DND-41 (cell line): ENCODE results near the gene STX1B.
A peak's percentile ranks its signal among the peaks of the same experiment; 100 is the strongest.
"Not testable (repeated sequence)": the region's sequence is repeated elsewhere in the genome, so short reads cannot be mapped to it uniquely, and the experiment has no call there.

Experiments
- ATAC-seq: fragments of 200-7000 bp; cut with Tn5 transposase; 3 replicates; pipeline ENCODE4 v1.9.1; 2021; ENCODE audit warnings: low read depth; ENCODE audit not compliant: insufficient read depth
- DNase-seq: peaks from one replicate; pipeline ENCODE4 v3.0.0-alpha.2; 2020
- H2AFZ ChIP-seq: 2 replicates; pipeline ENCODE4 v1.6.0; 2012; ENCODE audit warnings: low read depth, low read length
- H3K27ac ChIP-seq: 2 replicates; pipeline ENCODE4 v1.5.1; 2012; ENCODE audit warnings: low read length, inconsistent platforms
- H3K27me3 ChIP-seq: fragments of 200-600 bp; sonication (generic); 2 replicates; pipeline ENCODE4 v1.6.0; 2012; ENCODE audit warnings: low read length, mild to moderate bottlenecking, inconsistent platforms; ENCODE audit not compliant: insufficient read depth, poor library complexity
- H3K36me3 ChIP-seq: 2 replicates; pipeline ENCODE4 v1.5.1; 2012; ENCODE audit warnings: low read length, inconsistent platforms; ENCODE audit not compliant: insufficient read depth
- H3K4me1 ChIP-seq: 2 replicates; pipeline ENCODE4 v1.5.1; 2012; ENCODE audit warnings: mild to moderate bottlenecking, low read length; ENCODE audit not compliant: insufficient read depth
- H3K4me2 ChIP-seq: 2 replicates; pipeline ENCODE4 v1.6.0; 2012; ENCODE audit warnings: mild to moderate bottlenecking, moderate library complexity, low read length, inconsistent platforms; ENCODE audit not compliant: insufficient read depth
- H3K4me3 ChIP-seq, 2 experiments: fragments of 200-600 bp in 1 of 2; shearing (Covaris generic) in 1 of 2; 2 replicates each; pipeline ENCODE4 v1.5.1; 2012 to 2016; ENCODE audit warnings: inconsistent platforms in 2 of 2, low read length in 2 of 2, mild to moderate bottlenecking in 2 of 2, low read depth in 1 of 2, moderate library complexity in 1 of 2
- H3K79me2 ChIP-seq: 2 replicates; pipeline ENCODE4 v1.6.0; 2012; ENCODE audit warnings: low read length, inconsistent platforms; ENCODE audit not compliant: insufficient read depth
- H3K9ac ChIP-seq: 2 replicates; pipeline ENCODE4 v1.6.0; 2012; ENCODE audit warnings: low read depth, mild to moderate bottlenecking, inconsistent platforms, low read length, moderate library complexity
- H3K9me3 ChIP-seq: 2 replicates; pipeline ENCODE4 v1.5.1; 2012; ENCODE audit warnings: low read length, moderate library complexity, mild to moderate bottlenecking, inconsistent platforms; ENCODE audit not compliant: insufficient read depth, severe bottlenecking
- H4K20me1 ChIP-seq: 2 replicates; pipeline ENCODE4 v1.6.0; 2012; ENCODE audit warnings: low read length; ENCODE audit not compliant: insufficient read depth
- EZH2 ChIP-seq: IDR thresholded peaks from 3 replicates; pipeline ENCODE4 v1.6.1; 2012; ENCODE audit warnings: borderline replicate concordance, low read depth, mild to moderate bottlenecking, moderate library complexity, low read length, inconsistent platforms; ENCODE audit not compliant: severe bottlenecking
- TF ChIP-seq, protein P1 (sequence below): IDR thresholded peaks from 2 replicates; pipeline ENCODE4 v1.5.1; 2012; ENCODE audit warnings: borderline replicate concordance, low read length, moderate library complexity, mild to moderate bottlenecking; ENCODE audit not compliant: poor library complexity, severe bottlenecking; ENCODE audit errors: extremely low read depth

STX1B gene

DNA sequence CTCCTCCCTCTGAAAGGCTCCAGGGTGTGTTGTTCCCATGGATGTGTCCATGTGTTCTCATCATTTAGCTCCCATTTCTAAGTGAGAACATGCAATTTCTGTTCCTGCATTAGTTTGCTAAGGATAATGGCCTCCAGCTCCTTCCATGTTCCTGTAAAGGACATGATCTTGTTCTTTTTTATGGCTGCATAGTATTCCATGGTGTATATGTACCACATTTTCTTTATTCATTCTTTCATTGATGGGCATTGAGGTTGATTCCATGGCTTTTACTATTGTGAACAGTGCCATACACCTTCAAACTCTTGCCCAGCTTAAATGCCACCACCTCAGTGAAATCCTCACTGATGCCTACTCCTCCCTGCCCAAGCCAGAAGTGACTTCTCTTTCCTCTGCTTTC is 66.1 kb downstream of the STX1B start:
- Histone ChIP-seq H4K20me1 (peaks cover 11% of the 10 kb centered on the region; the same call in 1 of the 2 replicates), H3K9ac (no peak overlapping the region), H3K79me2 (peaks cover 3% of the 10 kb centered on the region; the same call in 1 of the 2 replicates), H3K4me3 (no peak overlapping the region), H3K36me3 (peaks cover 76% of the 10 kb centered on the region), H3K9me3 (no peaks in the 10 kb centered on the region), H3K4me2 (no peak overlapping the region), H3K27me3 (no peaks in the 10 kb centered on the region), H3K4me1 (no peaks in the 10 kb centered on the region), H2AFZ (no peak overlapping the region), H3K27ac (no peak overlapping the region)
- ATAC-seq (no peak), DNase-seq (no peak)
- TF ChIP-seq, protein P1, sequence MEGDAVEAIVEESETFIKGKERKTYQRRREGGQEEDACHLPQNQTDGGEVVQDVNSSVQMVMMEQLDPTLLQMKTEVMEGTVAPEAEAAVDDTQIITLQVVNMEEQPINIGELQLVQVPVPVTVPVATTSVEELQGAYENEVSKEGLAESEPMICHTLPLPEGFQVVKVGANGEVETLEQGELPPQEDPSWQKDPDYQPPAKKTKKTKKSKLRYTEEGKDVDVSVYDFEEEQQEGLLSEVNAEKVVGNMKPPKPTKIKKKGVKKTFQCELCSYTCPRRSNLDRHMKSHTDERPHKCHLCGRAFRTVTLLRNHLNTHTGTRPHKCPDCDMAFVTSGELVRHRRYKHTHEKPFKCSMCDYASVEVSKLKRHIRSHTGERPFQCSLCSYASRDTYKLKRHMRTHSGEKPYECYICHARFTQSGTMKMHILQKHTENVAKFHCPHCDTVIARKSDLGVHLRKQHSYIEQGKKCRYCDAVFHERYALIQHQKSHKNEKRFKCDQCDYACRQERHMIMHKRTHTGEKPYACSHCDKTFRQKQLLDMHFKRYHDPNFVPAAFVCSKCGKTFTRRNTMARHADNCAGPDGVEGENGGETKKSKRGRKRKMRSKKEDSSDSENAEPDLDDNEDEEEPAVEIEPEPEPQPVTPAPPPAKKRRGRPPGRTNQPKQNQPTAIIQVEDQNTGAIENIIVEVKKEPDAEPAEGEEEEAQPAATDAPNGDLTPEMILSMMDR, result no peak
- TF ChIP-seq EZH2, result no peak

DNA sequence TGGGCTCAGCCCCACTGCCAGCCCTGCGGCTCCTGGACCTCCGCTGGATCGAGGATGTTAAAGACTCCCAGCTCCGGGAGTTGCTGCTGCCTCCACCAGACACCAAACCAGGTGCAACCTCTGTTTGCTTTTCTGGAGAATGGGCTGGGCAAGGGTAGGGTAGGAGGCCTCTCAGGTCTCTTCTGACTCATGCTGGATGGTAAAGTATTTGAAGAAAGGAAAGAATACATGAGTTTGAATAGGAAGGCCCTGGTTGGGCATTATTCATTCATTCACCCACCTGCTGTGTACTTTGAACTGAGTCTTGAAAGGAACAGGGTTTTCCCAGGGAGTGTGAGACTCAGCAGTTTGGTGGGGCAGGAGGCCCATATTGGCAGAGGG is 68.0 kb downstream of the STX1B start:
- peaks cover 77% of the 10 kb centered on the region for H3K36me3 ChIP-seq
- H3K4me3 ChIP-seq, result no peak overlapping the region
- TF ChIP-seq EZH2, result no peak
- TF ChIP-seq, protein P1, result no peak
- no peak overlapping the region for H3K9ac ChIP-seq
- peaks cover 6% of the 10 kb centered on the region; the same call in 1 of the 2 replicates for H3K79me2 ChIP-seq
- peaks cover 10% of the 10 kb centered on the region for H3K4me1 ChIP-seq
- no peak overlapping the region for H3K27ac ChIP-seq
- DNase-seq (no peak), ATAC-seq (no peak)
- H4K20me1 ChIP-seq, result peaks cover 17% of the 10 kb centered on the region
- no peaks in the 10 kb centered on the region for H3K9me3 ChIP-seq
- H3K27me3 ChIP-seq, result no peaks in the 10 kb centered on the region
- H2AFZ ChIP-seq, result no peak overlapping the region
- H3K4me2 ChIP-seq, result no peak overlapping the region

DNA sequence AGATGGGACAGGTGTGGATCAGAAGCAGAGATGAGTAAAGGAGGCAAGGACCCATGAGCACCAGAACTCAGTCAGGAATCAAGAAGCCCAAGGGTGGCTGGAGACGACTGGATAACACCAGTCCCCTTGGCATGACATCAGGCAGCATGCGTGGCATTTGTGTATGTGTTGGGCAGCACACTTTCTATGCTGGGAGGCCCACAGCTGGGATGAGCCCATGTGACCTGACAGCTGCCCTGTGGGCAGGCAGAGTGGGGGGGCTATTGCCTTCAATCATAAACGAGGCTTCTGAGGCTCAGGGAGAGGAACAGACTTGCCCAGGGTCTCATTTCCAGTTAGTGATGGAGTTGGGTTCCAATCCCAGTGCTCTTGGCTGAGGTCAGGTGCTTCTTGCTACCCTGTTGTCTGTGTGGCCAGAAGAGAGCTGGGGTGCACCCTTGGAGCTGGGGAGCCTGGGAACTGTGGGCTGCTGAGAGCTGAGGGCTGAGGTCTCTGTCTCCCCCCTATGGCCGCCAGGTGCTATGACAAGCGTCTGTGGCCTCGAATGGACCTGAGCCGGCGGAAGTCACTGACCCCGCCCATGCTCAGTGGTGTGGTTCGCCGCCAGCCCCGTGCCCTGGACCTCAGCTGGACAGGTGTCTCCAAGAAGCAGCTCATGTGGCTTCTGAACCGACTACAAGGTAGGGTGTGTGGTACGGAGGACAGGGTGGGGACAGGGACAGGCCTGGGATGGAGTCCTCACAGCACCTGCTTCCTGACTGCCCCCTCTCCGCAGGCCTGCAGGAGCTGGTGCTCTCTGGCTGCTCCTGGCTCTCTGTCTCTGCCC is 68.6 kb downstream of the STX1B start:
- Histone ChIP-seq H3K36me3 (peaks cover 77% of the 10 kb centered on the region), H3K27ac (no peak overlapping the region), H2AFZ (no peak overlapping the region), H3K9me3 (no peaks in the 10 kb centered on the region), H3K9ac (no peak overlapping the region), H3K4me3 (no peak overlapping the region), H3K27me3 (no peaks in the 10 kb centered on the region), H3K79me2 (peaks cover 6% of the 10 kb centered on the region; the same call in 1 of the 2 replicates), H4K20me1 (peaks cover 22% of the 10 kb centered on the region), H3K4me1 (peaks cover 16% of the 10 kb centered on the region), H3K4me2 (no peak overlapping the region)
- ATAC-seq (peak; percentile 69), DNase-seq (peak; percentile 58)
- TF ChIP-seq, protein P1, result peak; percentile 83
- TF ChIP-seq EZH2, result no peak

DNA sequence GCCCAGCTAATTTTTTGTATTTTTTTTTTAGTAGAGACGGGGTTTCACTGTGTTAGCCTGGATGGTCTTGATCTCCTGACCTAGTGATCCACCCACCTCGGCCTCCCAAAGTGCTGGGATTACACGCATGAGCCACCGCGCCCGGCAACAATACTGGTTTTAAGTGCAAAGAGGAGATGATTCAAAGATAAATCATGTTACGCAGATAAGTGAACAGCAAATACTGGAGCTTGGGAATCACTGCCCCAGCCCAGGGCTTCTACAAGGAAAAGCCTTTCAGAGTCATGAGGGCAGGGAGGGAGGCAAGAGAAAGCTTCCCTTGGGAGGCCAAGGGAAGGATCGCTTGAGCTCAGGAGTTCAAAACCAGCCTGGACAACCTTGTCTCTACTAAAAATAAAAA is 70.9 kb downstream of the STX1B start:
- H3K27ac ChIP-seq, H3K9me3 ChIP-seq, DNase-seq, H3K27me3 ChIP-seq, ATAC-seq, H3K9ac ChIP-seq, H3K4me3 ChIP-seq, H3K4me2 ChIP-seq, H2AFZ ChIP-seq: not testable (repeated sequence)
- Histone ChIP-seq H3K36me3 (peaks cover 75% of the 10 kb centered on the region), H3K79me2 (peaks cover 13% of the 10 kb centered on the region; the same call in 1 of the 2 replicates), H4K20me1 (peaks cover 34% of the 10 kb centered on the region), H3K4me1 (peaks cover 16% of the 10 kb centered on the region)
